HG03039 (cell line): ENCODE data around the gene ANKRD7.

Experiments used
- ATAC-seq: cut with Tn5 transposase; IDR thresholded peaks from one replicate; pipeline ENCODE4 v1.9.1; 2021; ENCODE audit warnings: mild to moderate bottlenecking, moderate library complexity; ENCODE audit not compliant: unreplicated experiment

ANKRD7 gene

GRCh38 chr7:118224521-118224920 is at the start of gene ANKRD7:
Gene ANKRD7, plus strand, starts transcription at chr7:118224704. Its CDS starts 127 bp downstream, at chr7:118224831.
- ATAC-seq, result no peak

GRCh38 chr7:118175740-118176139 is 48.8 kb upstream of the ANKRD7 start:
- ATAC-seq, result no peak

- no peak for ATAC-seq
Measured at GRCh38 chr7:118179191-118179590, 45.3 kb upstream of the ANKRD7 start.

GRCh38 chr7:118182593-118183427 is 41.7 kb upstream of the ANKRD7 start:
- no peak for ATAC-seq

- peak; percentile 0 for ATAC-seq
Measured at GRCh38 chr7:118183428-118183785, 41.1 kb upstream of the ANKRD7 start.

GRCh38 chr7:118183786-118184564 is 40.5 kb upstream of the ANKRD7 start, which contains the start of gene LSM8:
Gene LSM8, plus strand, starts transcription at chr7:118184164. Its CDS starts 60 bp downstream, at chr7:118184224.
- ATAC-seq, result peak; percentile 97

GRCh38 chr7:118184565-118184940 is 40.0 kb upstream of the ANKRD7 start:
- ATAC-seq, result no peak

- no peak for ATAC-seq
Measured at GRCh38 chr7:118185163-118185860, 39.2 kb upstream of the ANKRD7 start.

GRCh38 chr7:118186501-118186900 is 38.0 kb upstream of the ANKRD7 start:
- ATAC-seq, result no peak

- ATAC-seq, result no peak
Measured at GRCh38 chr7:118194571-118194970, 29.9 kb upstream of the ANKRD7 start.

- peak; percentile 80 for ATAC-seq
Measured at GRCh38 chr7:118195837-118196474, 28.5 kb upstream of the ANKRD7 start.

- ATAC-seq, result no peak
Measured at GRCh38 chr7:118202061-118202460, 22.4 kb upstream of the ANKRD7 start.

- peak; percentile 94 for ATAC-seq
Measured at GRCh38 chr7:118214051-118214832, 10.3 kb upstream of the ANKRD7 start.

- peak; percentile 3 for ATAC-seq
Measured at GRCh38 chr7:118214833-118215182, 9.7 kb upstream of the ANKRD7 start.

GRCh38 chr7:118217210-118217619 is 7.3 kb upstream of the ANKRD7 start:
- no peak for ATAC-seq

- no peak for ATAC-seq
Measured at GRCh38 chr7:118218413-118219156, 5.9 kb upstream of the ANKRD7 start.

- ATAC-seq, result no peak
Measured at GRCh38 chr7:118219157-118219512, 5.4 kb upstream of the ANKRD7 start.

- no peak for ATAC-seq
Measured at GRCh38 chr7:118220583-118220982, 3.9 kb upstream of the ANKRD7 start.

GRCh38 chr7:118222591-118222990 is 1.9 kb upstream of the ANKRD7 start:
- ATAC-seq, result no peak

- ATAC-seq, result no peak
Measured at GRCh38 chr7:118232837-118233236, 8.3 kb downstream of the ANKRD7 start.
